GM18508 (cell line): Measurements from ENCODE around the gene KRT74.

ENCODE experiments used
- ATAC-seq: cut with Tn5 transposase; IDR thresholded peaks from one replicate; pipeline ENCODE4 v1.9.1; 2021; ENCODE audit warnings: moderate number of reproducible peaks; ENCODE audit not compliant: insufficient read depth, unreplicated experiment

KRT74 gene

DNA sequence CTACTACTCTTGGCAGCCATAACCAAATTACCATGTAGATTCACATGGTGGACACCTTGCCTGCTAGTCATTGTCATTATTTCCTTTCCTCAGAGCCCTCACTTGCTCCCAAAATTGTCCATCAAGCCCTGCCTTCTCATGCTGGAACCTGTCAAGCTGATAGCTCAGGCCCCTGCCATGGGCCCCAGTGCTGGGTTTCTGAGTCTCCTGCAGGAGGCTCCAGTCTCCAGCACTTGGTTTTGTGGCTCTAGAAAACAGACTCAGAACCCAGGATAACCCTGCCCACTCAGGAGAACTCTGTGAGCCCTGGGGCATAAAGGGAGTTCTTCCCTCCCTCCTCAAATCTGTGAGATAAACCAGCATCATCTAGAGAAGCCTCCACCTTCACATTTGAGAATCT lies 31.5 kb downstream of the KRT74 start:
- no peak for ATAC-seq

GRCh38 chr12:52541709-52542108 lies 31.9 kb downstream of the KRT74 start:
- no peak for ATAC-seq

DNA sequence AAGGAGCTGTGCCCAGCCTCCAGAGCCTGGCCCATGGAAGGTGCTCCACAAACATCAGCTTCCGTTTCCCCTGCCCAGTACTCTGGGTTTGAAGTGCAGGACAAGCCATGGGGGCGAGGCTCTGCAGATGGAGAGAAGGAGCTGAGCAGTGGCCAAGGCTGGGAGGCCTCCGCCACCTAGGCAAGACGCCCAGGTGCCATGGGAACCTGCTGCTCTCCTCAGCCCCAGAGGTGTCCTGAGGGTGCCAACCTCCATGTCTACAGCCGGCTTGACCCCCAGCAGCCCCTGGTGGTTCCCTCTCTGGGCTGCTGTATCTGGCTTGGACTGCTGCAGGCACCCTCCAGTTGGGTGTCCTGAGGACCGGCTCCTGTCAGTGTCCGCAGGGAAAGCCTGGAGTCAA lies 33.1 kb downstream of the KRT74 start:
- no peak for ATAC-seq

- ATAC-seq, result no peak
Measured at GRCh38 chr12:52539821-52540173, 33.8 kb downstream of the KRT74 start.

- ATAC-seq, result no peak
Measured at GRCh38 chr12:52539083-52539820, 34.4 kb downstream of the KRT74 start.

GRCh38 chr12:52537101-52537500 lies 36.5 kb downstream of the KRT74 start:
- ATAC-seq, result no peak

- ATAC-seq, result no peak
Measured at GRCh38 chr12:52535574-52535973, 38.1 kb downstream of the KRT74 start.

- ATAC-seq, result no peak
Measured at GRCh38 chr12:52534482-52534881, 39.2 kb downstream of the KRT74 start.

- no peak for ATAC-seq
Measured at GRCh38 chr12:52533686-52534470, 39.8 kb downstream of the KRT74 start.

DNA sequence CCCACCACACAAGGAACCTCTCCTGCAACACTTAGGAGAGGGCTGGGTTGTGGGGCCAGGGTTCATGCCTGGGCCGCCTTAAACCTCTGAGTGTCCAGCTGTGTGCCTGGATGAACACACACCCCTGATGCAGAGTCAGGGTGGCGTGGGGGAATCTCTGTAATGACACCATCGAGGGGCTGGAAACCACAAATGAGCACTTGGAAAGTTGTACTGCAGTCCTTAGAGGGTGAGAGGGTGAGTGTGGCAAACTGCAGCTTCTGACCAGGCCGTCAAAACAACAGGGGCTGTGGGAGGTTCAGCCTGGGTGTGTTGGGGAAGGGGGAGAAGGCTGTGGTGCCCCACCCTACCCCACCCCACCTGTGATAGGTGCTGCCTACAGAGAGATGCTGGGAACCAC lies 41.0 kb downstream of the KRT74 start:
- ATAC-seq, result no peak

GRCh38 chr12:52531566-52532300 lies 41.9 kb downstream of the KRT74 start:
- no peak for ATAC-seq

DNA sequence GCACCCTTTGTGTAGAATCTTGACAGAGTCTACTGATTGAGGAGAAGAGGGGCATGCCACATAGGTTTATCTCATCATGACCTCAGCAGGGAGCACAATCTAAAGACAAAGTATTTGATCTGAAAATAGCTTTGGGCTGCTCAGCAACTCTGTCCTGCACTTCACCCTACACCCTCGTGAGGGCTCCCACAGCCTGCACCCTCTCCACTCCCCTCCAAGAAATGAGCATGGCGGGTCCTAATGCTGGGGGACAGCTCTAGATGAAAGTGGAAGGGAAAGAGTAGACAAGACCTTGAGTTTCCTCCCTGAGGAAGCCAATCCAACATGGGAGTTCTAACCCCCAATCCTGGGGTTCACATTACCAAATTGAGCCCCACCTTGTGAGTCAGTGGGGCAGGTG lies 42.7 kb downstream of the KRT74 start:
- ATAC-seq, result no peak

GRCh38 chr12:52530366-52530765 lies 43.3 kb downstream of the KRT74 start:
- no peak for ATAC-seq

DNA sequence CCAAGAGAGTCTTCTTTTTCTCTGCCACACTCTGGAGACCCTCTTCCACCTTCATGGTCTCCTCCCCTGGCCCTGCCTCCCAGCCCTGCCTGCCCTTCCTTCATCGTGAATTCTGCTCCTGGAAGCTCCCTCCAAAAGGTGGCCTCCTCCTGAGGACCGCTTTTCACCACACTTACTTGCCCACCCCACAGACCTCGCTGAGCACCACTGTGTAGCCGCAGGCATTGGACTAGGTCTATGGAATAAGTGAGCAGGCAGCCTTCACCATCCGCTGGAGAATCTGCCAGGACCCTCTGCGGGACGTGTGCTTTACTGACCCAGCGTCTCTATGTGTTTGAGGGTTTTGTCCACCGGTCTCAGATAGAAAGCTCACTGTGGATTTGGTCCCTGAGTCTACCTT lies 43.8 kb downstream of the KRT74 start:
- ATAC-seq, result no peak

- no peak for ATAC-seq
Measured at GRCh38 chr12:52529417-52529816, 44.2 kb downstream of the KRT74 start.

- ATAC-seq, result no peak
Measured at GRCh38 chr12:52528641-52529143, 45.0 kb downstream of the KRT74 start.

DNA sequence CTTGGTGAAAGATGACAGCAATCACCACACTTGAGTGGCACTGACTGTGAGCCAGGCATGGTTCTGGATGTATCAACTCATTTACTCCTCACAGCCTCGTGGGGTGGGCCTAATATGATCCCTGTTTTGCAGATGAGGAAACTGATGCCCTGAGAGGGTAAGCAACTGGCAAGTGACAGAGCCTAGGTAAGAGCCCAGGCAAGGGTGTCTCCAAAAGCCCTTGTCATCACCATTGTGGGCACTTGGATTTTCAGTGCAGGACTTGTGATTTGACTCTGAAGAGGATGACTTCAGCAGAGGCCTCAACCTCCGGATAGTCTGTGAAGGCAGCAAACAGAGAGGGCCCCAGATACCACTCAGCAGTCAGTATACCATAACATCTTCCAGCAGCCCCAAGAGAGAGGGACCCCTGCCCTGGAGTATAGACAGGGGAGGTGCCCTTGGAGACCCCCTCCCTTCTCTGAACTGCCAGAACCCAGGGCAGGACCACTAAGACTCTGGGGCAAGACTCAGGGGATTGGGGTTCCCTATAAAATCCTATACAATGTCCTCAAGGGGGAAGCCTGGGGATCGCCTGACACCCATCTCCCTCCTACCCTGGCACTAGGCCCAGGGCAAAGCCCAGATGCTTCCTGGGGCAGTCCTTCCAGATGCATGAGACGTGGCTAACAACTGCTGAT lies 46.4 kb downstream of the KRT74 start:
- ATAC-seq, result no peak

DNA sequence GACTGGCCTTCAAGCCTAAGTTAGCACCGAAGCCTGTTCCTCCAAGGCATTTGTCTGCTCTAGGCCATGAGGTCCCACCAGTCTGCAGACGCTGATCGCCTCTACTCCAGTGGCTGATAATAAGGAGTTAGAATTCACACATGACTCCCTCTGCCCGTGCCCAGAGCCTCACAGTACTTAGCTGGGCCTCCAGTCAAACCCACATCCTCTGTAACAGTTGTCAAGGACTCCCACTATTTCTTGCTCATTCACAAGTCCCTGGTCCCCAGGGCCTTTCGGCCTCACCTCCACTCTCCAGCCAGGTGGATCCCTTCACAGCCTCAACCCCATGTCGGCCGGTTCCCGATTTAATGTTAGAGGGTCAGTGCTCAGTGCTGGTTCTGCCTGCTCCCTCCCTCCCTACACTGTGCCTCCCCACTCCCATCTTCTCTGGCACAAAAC lies 47.1 kb downstream of the KRT74 start:
- ATAC-seq, result no peak

DNA sequence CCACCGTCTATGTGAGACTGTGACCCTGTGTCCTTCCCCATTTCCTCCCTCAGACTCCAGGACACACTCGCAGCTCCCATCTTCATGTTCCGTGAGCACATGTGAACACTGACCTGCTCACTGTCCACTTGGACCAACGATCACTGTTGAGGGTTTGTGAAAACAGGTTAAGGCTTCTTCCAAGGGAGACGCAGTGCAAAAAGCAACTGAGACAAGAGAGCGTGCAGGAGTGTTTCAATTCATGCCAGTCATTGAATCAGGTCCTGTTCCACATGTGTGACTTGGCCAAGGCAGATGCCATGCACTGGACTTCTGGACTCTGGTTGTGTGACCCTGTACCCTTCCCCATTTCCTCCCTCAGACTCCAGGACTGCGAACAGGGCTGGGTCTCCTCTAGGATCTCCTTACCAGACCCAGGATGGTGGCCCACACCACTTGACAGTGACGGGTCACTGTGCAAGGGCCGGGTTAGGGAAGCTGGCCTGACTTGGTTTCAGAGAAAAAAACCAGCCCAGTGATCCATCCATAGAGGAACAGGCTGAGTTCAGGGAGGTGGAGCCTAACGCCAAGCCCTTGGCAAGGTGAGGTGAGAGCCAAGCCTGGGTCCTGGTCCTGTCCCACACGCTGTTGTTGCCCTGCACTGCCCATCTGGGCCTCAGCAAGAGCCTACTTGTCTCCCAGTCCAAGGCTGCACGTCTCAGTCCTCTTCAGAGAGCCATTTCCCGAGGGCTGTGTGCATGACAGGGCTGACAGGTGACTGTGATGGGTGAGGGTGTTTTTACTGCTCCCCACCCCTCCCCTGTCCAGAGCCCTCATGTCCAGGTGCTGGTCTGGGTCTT lies 47.8 kb downstream of the KRT74 start:
- ATAC-seq, result no peak
